C4-2B (cell line): ENCODE data around the gene R3HDM2.
A peak's percentile ranks its signal among the peaks of the same experiment; 100 is the strongest.
"Not testable (repeated sequence)": the region's sequence is repeated elsewhere in the genome, so short reads cannot be mapped to it uniquely, and the experiment has no call there.

Experiments used
- H3K27ac ChIP-seq: fragments of 450-650 bp; 2 replicates; pipeline ENCODE4 v1.5.1; 2017
- CTCF ChIP-seq: fragments of 450-650 bp; conservative IDR thresholded peaks from 2 replicates; pipeline ENCODE4 v1.5.1; 2017; ENCODE audit warnings: mild to moderate bottlenecking
- ZFX ChIP-seq: fragments of 450-650 bp; IDR thresholded peaks from 2 replicates; pipeline ENCODE4 v1.6.1; 2017

Gene R3HDM2

GRCh38 chr12:57429473-57430111 lies 1.3 kb downstream of the R3HDM2 start:
- H3K27ac ChIP-seq, result peak overlapping the region; percentile 89
- TF ChIP-seq ZFX (no peak), CTCF (no peak)

GRCh38 chr12:57428965-57429364 lies 1.9 kb downstream of the R3HDM2 start:
- peak overlapping the region; percentile 89 for H3K27ac ChIP-seq
- TF ChIP-seq CTCF (no peak), ZFX (no peak)

GRCh38 chr12:57426948-57427347 lies 3.9 kb downstream of the R3HDM2 start:
- H3K27ac ChIP-seq, result not testable (repeated sequence)

GRCh38 chr12:57420482-57420881 lies 10.4 kb downstream of the R3HDM2 start:
- no peak overlapping the region for H3K27ac ChIP-seq
- TF ChIP-seq CTCF, result no peak
- no peak for TF ChIP-seq ZFX

GRCh38 chr12:57419495-57419894 lies 11.3 kb downstream of the R3HDM2 start:
- no peak overlapping the region for H3K27ac ChIP-seq
- TF ChIP-seq CTCF, result no peak
- TF ChIP-seq ZFX, result no peak

GRCh38 chr12:57418255-57418654 lies 12.6 kb downstream of the R3HDM2 start:
- H3K27ac ChIP-seq, result no peak overlapping the region
- TF ChIP-seq ZFX (no peak), CTCF (no peak)

GRCh38 chr12:57416039-57416996 lies 14.5 kb downstream of the R3HDM2 start:
- TF ChIP-seq CTCF (no peak), ZFX (no peak)
- H3K27ac ChIP-seq, result no peak overlapping the region
